Measurements from ENCODE around the gene BCAS1.

The BCAS1 gene

GRCh38 chr20:53938739-53939138 lies 131.7 kb downstream of the BCAS1 start:
- no peak for DNase-seq (ENCODE audit: low read depth in 1 of 2, low spot score in 1 of 2)
- H3K4me3 ChIP-seq (replicated peaks; ENCODE audit: insufficient read depth, low read length), result no peak overlapping the region
- TF ChIP-seq CTCF (IDR thresholded peaks at IDR 0.05; ENCODE audit: insufficient read depth, low read length) (no peak), GABPA (IDR thresholded peaks at IDR 0.05; ENCODE audit: low read depth) (no peak), REST (IDR thresholded peaks at IDR 0.05; ENCODE audit: insufficient replicate concordance, low read depth) (no peak), POLR2AphosphoS5 (IDR thresholded peaks at IDR 0.05; ENCODE audit: low read depth) (no peak), SPI1 (IDR thresholded peaks at IDR 0.05; ENCODE audit: borderline replicate concordance, low read depth) (no peak)
- H3K27me3 ChIP-seq (ENCODE audit: insufficient read depth, poor library complexity, severe bottlenecking), result no peaks in the 10 kb centered on the region
- peak overlapping the region; percentile 70 for H3K27ac ChIP-seq (replicated peaks)

GRCh38 chr20:53937929-53938367 lies 132.4 kb downstream of the BCAS1 start:
- H3K4me3 ChIP-seq (replicated peaks; ENCODE audit: insufficient read depth, low read length), result no peak overlapping the region
- peak in 1 of 2 experiments; percentile 47 for DNase-seq (ENCODE audit: low read depth in 1 of 2, low spot score in 1 of 2)
- H3K27ac ChIP-seq (replicated peaks), result peak overlapping the region; percentile 70
- H3K27me3 ChIP-seq (ENCODE audit: insufficient read depth, poor library complexity, severe bottlenecking), result no peaks in the 10 kb centered on the region
- no peak for TF ChIP-seq SPI1 (IDR thresholded peaks at IDR 0.05; ENCODE audit: borderline replicate concordance, low read depth)
- TF ChIP-seq GABPA (IDR thresholded peaks at IDR 0.05; ENCODE audit: low read depth), result no peak
- no peak for TF ChIP-seq CTCF (IDR thresholded peaks at IDR 0.05; ENCODE audit: insufficient read depth, low read length)
- no peak for TF ChIP-seq REST (IDR thresholded peaks at IDR 0.05; ENCODE audit: insufficient replicate concordance, low read depth)
- TF ChIP-seq POLR2AphosphoS5 (IDR thresholded peaks at IDR 0.05; ENCODE audit: low read depth), result no peak

- 0 out of 2 replicates have a peak overlapping the region, but pooled peaks have one; percentile 70 for H3K27ac ChIP-seq (replicated peaks)
- no peak overlapping the region for H3K4me3 ChIP-seq (replicated peaks; ENCODE audit: insufficient read depth, low read length)
- no peak for DNase-seq (ENCODE audit: low read depth in 1 of 2, low spot score in 1 of 2)
- no peaks in the 10 kb centered on the region for H3K27me3 ChIP-seq (ENCODE audit: insufficient read depth, poor library complexity, severe bottlenecking)
- TF ChIP-seq POLR2AphosphoS5 (IDR thresholded peaks at IDR 0.05; ENCODE audit: low read depth) (no peak), CTCF (IDR thresholded peaks at IDR 0.05; ENCODE audit: insufficient read depth, low read length) (no peak), GABPA (IDR thresholded peaks at IDR 0.05; ENCODE audit: low read depth) (no peak), SPI1 (IDR thresholded peaks at IDR 0.05; ENCODE audit: borderline replicate concordance, low read depth) (no peak), REST (IDR thresholded peaks at IDR 0.05; ENCODE audit: insufficient replicate concordance, low read depth) (no peak)
Measured at GRCh38 chr20:53937339-53937741, 133.1 kb downstream of the BCAS1 start.
